NCI-H1105 (cell line): ENCODE data around the gene C4orf36.

Source experiments
- DNase-seq: peaks from one replicate; lab custom pipeline; 2025; lab: John Stamatoyannopoulos, UW

Gene C4orf36

DNA sequence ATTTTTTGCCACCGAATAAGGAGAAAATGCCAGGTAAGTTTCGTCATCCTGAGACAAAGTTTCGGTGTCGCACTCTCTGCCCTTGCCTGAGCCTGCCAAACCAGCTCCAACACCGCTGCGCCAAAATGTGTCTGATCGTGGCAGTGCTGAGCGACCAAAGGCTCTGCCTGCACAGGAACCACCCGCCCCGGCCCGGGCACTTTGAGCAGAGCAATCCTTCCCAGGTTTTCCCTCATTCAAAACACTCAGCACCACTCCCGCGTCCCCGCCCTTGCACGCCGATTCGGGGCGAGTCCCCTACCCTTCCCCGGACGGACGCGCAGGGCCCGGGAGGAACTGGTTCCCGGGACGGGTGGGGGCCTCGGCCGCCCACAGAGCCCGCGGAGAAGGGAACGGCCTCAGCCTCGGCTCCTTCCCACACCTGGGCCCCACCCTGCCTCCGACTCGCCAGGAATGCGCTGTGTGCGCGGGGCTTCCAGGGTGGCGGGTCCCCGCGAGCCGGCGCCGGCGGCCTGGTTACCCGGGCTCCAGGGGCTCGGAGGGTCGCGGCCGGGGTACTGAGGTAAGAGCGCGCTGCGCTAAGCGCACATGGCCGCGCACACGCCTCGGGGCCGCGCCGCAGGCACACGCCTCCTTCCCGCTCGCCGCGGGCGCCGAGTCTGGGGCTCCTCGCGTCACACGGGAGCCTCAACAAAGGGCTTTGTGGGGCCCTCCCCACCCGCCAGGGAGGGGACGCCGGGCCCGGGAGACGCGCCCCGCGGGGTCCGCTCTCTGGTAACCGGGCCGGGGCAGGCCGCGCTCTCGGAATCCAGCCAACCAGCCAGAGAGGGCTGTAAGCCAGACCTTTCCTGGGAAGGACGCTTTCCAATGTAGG is at the start of gene C4orf36:
C4orf36 (minus strand) TSS at position 661 of the 874 bp plus-strand sequence. CDS start 902 bp downstream, outside the sequence.
- peak; percentile 62 for DNase-seq

DNA sequence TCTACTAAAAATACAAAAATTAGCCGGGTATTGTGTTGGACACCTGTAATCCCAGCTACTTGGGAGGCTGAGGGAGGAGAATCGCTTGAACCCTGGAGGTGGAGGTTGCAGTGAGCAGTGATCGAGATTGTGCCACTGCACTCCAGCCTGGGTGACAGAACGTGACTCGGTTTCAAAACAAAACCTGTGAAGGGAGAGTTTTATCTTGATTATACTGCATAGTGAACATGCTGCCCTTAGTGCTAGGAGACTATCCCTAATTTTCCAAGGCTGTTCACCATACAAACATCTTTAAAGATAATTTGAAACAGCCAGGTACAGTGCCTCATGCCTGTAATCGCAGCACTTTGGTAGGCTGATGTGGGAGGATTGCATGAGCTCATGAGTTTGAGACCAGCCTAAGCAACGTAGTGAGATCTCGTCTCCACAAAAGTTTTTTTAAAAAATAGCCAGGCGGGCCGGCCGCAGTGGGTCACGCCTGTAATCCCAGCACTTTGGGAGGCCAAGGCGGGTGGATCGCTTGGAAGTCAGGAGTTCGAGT is 48.8 kb upstream of the C4orf36 start:
- no peak for DNase-seq

DNA sequence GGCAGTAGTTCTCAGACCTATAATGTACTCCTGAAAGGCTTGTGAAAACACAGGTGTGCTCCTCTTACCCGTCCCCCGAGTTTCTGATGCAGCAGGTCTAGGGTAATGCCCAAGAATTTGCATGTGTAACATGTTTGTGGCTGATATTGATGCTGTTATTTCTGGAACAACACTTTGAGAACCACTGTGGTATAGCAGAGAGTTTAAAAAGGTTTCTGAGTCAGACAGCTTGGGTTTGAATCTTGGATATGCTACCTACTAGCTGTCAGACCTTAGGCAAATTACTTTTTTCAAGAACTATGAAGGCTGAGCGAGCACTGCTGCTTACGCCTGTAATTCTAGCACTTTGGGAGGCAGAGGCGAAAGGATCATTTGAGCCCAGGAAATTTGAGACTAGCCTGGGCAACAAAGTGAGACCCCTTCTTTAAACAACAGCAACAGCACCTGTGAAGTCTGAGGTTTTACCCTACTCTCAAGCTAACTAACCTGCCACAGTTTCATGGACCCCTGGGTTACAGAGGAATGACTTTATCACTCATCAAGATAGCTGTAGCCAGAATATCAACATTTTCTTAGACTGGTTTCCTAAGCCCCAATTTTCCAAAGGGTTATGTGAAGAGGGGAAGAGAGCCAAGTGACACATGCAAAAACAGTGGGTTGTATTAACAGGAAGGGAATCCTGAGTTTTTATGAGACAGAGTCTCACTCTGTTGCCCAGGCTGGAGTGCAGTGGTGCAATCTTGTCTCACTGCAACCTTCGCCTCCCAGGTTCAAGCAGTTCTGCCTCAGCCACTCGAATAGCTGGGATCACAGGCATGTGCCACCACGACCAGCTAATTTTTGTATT is 47.7 kb upstream of the C4orf36 start:
- no peak for DNase-seq

DNA sequence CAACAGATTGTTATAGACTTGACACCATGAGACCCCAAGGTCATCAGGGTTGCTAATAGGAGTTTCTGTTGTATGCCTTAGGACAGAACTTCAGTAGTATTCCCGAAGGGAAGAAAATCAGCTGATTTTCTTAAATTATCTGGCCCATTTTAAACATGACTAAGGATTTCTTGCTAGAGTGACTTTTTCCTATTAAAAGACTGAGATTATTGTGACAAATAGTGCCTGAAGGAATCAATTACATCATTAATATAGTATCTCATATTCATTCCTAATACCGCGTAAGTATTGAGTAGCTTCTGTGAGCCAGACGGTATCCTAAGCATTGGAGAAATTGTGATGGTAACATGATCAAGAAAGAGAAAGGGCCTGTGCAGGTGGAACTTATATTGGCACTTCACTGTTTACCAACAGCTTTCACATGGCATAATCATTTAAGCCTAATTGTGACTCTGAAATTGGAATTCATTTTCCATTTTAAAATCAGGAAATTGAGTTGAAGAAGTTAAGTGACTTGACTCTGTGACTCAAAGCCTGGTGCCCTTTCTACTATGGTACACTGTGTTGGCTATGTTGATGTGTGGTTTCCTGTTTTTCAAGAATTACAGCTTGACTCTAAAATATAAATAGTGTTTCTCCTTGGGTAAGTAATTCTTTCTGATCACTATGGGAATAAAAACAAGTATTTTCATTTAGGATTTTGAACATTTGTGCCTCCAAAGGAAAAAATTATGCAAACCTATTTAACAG is 46.7 kb upstream of the C4orf36 start:
- no peak for DNase-seq

DNA sequence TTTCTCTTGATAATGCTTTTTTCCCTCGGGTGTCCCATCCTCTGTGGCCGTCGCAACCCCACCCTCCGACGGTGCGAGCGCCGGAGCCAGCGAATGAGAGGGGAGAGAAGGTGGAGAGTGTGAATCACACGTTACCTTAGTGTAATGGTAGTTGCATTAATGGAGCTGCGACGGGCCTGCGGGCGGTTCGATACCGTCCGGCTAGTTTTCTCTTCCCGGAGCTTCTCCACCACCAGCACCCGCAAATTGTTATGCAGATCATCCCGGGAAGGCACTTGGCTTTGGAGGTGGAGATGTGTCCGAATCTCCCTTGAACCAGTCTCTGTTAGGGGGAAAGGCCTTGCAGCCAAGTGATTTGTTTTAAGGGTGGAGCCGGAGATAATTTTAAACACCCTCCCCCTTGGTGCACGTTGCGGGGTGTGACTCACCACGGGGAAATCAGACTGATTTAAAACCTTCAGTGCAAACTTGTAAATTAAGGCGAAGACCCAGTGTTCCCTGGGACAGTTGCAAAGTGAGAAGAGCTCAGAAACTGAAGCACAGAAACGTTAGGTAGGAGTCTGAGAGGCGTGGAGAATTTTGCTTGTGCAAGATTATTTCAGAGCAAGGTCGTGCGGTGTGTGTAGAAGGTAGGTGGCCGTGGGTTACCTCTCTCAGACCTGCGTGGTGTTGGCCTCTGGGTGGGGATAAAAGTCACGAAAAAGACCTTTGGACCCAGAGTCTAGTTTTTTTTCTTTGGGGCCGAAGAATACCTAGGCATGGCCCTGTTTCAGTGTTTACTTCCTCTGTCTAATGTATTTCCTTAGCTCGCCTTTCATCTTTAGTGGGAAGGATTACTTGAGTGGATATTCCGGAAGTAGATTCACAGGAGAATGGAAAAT is 43.9 kb upstream of the C4orf36 start:
- DNase-seq: no peak

DNA sequence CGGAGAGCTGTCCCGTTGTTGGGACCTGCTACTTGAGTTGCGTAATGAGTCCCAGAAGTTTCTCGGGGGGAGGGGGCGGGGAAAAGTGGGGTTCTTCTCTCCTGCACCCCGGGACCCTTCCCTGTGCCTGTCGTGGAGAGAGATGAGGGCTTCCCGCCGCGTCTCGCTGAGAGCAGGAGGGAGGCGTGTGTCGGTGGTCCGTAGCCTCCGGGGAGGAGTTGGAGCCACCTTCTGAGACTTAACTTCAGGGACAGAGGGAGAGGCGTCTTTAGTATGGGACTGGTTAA is 43.3 kb upstream of the C4orf36 start:
- DNase-seq: no peak

GRCh38 chr4:86934771-86935565 is 42.7 kb upstream of the C4orf36 start, which contains the start of gene AFF1:
Gene AFF1, plus strand, starts transcription at chr4:86935011. Its CDS starts 13,523 bp downstream, at chr4:86948534.
- peak; percentile 77 for DNase-seq

DNA sequence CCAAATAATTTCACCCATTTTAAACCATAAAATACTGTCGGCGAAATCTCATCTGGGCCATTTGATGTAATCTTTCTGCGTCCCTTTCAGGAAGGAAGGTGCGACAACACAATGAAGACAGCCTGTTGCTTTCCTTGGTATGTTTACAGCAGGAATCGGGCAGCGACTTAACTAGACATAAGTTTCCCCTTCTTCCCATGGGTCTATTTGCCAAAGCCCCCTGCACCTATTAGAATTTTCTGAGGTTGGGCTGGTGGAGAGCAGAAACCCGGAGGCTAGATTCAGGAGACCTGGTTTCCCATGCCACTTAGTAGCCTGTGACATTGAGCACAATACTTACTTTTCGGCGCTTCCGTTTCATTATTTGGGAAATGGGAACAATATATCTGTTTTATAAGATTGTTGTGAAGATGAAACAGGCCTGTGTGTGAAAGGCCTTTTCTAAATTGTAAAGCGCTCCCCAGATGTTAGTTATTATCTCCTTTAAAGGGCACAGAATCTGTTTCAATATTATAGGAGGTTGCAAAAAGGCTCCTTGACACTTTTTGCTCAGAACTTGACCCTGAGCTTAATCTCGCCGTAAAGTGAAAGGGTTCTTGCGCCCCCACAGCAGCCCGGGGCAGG is 42.0 kb upstream of the C4orf36 start:
- DNase-seq: no peak

DNA sequence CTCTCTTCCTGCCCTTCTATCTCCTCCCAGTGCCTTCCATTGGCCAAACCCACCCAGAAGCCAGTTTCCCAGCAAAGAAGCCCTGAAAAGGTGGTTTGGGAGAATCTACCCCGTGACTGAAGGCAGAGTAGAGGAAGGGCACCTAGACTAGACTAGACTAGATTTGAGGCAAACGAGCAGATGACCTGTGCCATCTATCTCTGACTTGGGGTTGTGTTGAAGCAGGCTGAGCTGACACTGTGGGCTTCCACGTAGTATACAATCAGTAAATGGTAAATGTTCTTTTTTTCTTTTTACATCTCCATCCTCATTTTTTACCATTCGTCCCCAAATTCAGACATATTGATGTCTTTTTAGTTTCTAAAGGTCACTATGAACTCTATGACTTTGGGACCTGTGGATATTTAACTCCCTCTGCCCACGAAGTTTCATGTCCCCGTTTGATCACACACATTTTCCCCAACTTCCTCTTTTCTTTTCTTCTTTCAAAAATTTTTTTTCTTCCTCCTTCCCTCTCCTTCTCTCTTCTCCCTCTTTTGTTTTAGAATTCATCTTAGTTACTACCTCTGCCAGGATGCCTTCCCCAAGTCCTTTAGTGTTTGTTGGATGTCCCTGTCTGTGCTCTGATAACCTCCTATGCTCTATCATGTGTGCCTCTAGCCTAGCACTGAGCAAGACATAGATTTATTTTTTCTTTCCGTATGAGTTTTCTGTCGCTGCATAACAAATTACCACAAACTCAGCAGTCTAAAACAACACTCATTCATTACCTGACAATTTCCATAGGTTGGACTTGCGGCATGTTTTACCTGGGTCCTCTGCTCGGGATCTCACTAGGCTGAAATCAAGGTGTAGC is 36.4 kb upstream of the C4orf36 start:
- DNase-seq: no peak

DNA sequence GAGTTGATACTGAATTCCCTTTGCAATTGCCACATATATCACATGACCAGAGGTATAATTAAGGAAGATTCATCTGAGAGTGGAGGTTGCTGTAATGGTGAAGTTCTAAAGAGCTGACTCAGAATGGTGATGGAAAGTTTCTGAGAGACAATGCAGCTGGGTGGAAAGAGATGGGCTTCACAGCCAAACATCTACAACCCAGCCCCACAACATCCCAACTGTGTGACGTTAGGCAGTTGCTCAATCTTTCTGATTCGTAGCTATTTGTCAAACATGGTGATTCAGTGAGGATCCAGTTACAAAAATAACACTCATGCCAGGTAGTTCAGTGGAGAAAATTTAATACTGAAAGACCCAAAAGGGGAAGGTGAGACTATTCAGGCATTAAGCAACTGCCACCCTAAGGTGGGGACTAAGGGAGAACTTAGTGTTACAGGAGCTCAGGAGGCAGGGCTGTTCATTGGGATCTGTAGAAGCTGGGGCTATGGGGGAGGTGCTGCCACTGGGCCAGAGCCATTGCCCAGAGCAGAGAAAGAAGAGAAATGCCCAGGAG is 35.7 kb upstream of the C4orf36 start:
- no peak for DNase-seq

- no peak for DNase-seq
Measured at GRCh38 chr4:86926435-86927086, 34.3 kb upstream of the C4orf36 start.

- DNase-seq: no peak
Measured at GRCh38 chr4:86924811-86925210, 32.6 kb upstream of the C4orf36 start.

- DNase-seq: no peak
Measured at GRCh38 chr4:86921608-86922252, 29.5 kb upstream of the C4orf36 start.

GRCh38 chr4:86919561-86920223 is 27.5 kb upstream of the C4orf36 start:
- no peak for DNase-seq

DNA sequence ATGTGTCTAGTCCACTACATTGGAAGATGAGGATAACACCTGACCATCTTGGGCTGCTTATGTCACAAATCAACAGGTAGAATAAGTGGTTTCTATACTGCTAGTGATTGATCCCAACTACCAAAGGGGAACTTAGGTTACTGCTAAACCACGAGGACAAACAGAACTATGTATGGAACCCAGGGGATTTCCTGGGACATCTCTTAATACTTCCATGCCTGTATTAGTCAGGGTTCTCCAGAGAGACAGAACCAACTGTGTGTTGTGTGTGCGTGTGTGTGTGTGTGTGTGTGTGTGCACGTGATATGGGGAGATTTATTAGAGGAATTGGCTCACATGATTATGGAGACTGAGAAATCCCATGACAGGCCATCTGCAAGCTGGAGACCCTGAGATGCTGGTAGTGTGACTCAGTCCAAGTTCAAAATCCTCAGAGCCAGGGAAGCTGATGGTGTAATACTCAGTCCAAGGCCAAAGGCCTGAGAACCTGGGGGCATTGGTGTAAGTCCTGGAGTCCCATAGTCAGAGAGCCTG is 26.4 kb upstream of the C4orf36 start:
- DNase-seq: no peak

- DNase-seq: no peak
Measured at GRCh38 chr4:86917212-86918039, 25.2 kb upstream of the C4orf36 start.
